SU-DHL-6 (cell line): ENCODE data around the gene OR10A6.

Source experiments
- H2AFZ ChIP-seq: fragments of 200-600 bp; sonication (generic); 2 replicates; pipeline ENCODE4 v1.6.1; 2014; ENCODE audit warnings: low read depth, mild to moderate bottlenecking, moderate library complexity, mixed read lengths, antibody characterized with exemption, low read length; ENCODE audit not compliant: severe bottlenecking
- H3F3A ChIP-seq: fragments of 200-600 bp; shearing (Covaris generic); 2 replicates; pipeline ENCODE4 v1.6.0; 2016; ENCODE audit warnings: antibody characterized with exemption, mild to moderate bottlenecking; ENCODE audit not compliant: insufficient read depth
- H3K27ac ChIP-seq: fragments of 200-600 bp; sonication (generic); 2 replicates; pipeline ENCODE4 v1.5.1; 2016; ENCODE audit warnings: low read depth, mild to moderate bottlenecking, low read length, moderate library complexity, mixed read lengths
- H3K27me3 ChIP-seq: fragments of 200-600 bp; sonication (generic), shearing (Covaris generic); 2 replicates; pipeline ENCODE4 v1.6.0; 2014; ENCODE audit warnings: mild to moderate bottlenecking, low read length
- H3K36me3 ChIP-seq: fragments of 200-600 bp; sonication (generic); 2 replicates; pipeline ENCODE4 v1.6.1; 2014; ENCODE audit warnings: mild to moderate bottlenecking, low read length, mixed read lengths
- H3K4me2 ChIP-seq: fragments of 300-600, 200-600 bp; shearing (Covaris generic), sonication (generic); 2 replicates; pipeline ENCODE4 v1.6.0; 2014; ENCODE audit warnings: low read length, low read depth, mild to moderate bottlenecking; ENCODE audit not compliant: poor library complexity, severe bottlenecking
- H3K4me3 ChIP-seq: fragments of 200-600 bp; sonication (generic); 2 replicates; pipeline ENCODE4 v1.5.1; 2014; ENCODE audit warnings: antibody characterized with exemption, low read length, mild to moderate bottlenecking, mixed read lengths; ENCODE audit not compliant: insufficient read depth, poor library complexity, severe bottlenecking
- H3K79me2 ChIP-seq: fragments of 200-600 bp; sonication (generic); 2 replicates; pipeline ENCODE4 v1.6.1; 2014; ENCODE audit warnings: mild to moderate bottlenecking, low read length, moderate library complexity; ENCODE audit not compliant: insufficient read depth
- H3K9ac ChIP-seq: fragments of 200-600 bp; sonication (generic); 2 replicates; pipeline ENCODE4 v1.7.0; 2014; ENCODE audit warnings: mild to moderate bottlenecking, low read length
- H3K9me2 ChIP-seq: fragments of 200-600 bp; sonication (generic); replicated peaks from 2 replicates; pipeline ENCODE4 v1.6.1; 2014; ENCODE audit warnings: low read length; ENCODE audit not compliant: insufficient read depth
- H3K9me3 ChIP-seq: fragments of 200-600 bp; sonication (generic); 2 replicates; pipeline ENCODE4 v1.6.1; 2014; ENCODE audit warnings: low read length, mixed read lengths; ENCODE audit not compliant: insufficient read depth
- H4K20me1 ChIP-seq: fragments of 200-600 bp; sonication (generic); 2 replicates; pipeline ENCODE4 v1.6.1; 2014; ENCODE audit warnings: low read depth, mild to moderate bottlenecking, antibody characterized with exemption, low read length, moderate library complexity, mixed read lengths
- EZH2phosphoT487 ChIP-seq: fragments of 200-600 bp; sonication (generic), shearing (Covaris generic); conservative IDR thresholded peaks from 2 replicates; pipeline ENCODE4 v1.6.1; 2018; ENCODE audit warnings: mild to moderate bottlenecking, antibody characterized with exemption, low read length, moderate library complexity, mixed read lengths
- TF ChIP-seq, protein P1 (sequence below): fragments of 200-600 bp; sonication (generic); IDR thresholded peaks from one replicate; pipeline ENCODE4 v1.5.1; 2017; ENCODE audit warnings: antibody characterized with exemption, mild to moderate bottlenecking, low read length, moderate library complexity; ENCODE audit not compliant: insufficient read depth, poor library complexity, severe bottlenecking

The OR10A6 gene

GRCh38 chr11:7906481-7906880, 24.6 kb downstream of the OR10A6 start:
- Histone ChIP-seq H3K9ac (no peak overlapping the region), H3K27ac (no peak overlapping the region), H3K9me2 (no peaks in the 10 kb centered on the region), H3K79me2 (no peaks in the 10 kb centered on the region), H3F3A (no peaks in the 10 kb centered on the region), H3K36me3 (no peaks in the 10 kb centered on the region), H2AFZ (no peak overlapping the region), H3K27me3 (no peaks in the 10 kb centered on the region), H3K4me3 (no peak overlapping the region), H4K20me1 (no peaks in the 10 kb centered on the region), H3K4me2 (no peak overlapping the region), H3K9me3 (no peaks in the 10 kb centered on the region)
- no peak for TF ChIP-seq EZH2phosphoT487
- TF ChIP-seq, protein P1, sequence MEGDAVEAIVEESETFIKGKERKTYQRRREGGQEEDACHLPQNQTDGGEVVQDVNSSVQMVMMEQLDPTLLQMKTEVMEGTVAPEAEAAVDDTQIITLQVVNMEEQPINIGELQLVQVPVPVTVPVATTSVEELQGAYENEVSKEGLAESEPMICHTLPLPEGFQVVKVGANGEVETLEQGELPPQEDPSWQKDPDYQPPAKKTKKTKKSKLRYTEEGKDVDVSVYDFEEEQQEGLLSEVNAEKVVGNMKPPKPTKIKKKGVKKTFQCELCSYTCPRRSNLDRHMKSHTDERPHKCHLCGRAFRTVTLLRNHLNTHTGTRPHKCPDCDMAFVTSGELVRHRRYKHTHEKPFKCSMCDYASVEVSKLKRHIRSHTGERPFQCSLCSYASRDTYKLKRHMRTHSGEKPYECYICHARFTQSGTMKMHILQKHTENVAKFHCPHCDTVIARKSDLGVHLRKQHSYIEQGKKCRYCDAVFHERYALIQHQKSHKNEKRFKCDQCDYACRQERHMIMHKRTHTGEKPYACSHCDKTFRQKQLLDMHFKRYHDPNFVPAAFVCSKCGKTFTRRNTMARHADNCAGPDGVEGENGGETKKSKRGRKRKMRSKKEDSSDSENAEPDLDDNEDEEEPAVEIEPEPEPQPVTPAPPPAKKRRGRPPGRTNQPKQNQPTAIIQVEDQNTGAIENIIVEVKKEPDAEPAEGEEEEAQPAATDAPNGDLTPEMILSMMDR = no peak

- Histone ChIP-seq H3K4me3 (no peak overlapping the region), H3K27me3 (no peaks in the 10 kb centered on the region), H3K9ac (no peak overlapping the region), H3K79me2 (no peaks in the 10 kb centered on the region), H4K20me1 (no peaks in the 10 kb centered on the region), H2AFZ (no peak overlapping the region), H3F3A (no peaks in the 10 kb centered on the region), H3K4me2 (no peak overlapping the region), H3K9me2 (no peaks in the 10 kb centered on the region), H3K36me3 (no peaks in the 10 kb centered on the region), H3K27ac (no peak overlapping the region), H3K9me3 (no peaks in the 10 kb centered on the region)
- no peak for TF ChIP-seq EZH2phosphoT487
- TF ChIP-seq, protein P1 = no peak
Observed at GRCh38 chr11:7905961-7906429, 25.1 kb downstream of the OR10A6 start.

GRCh38 chr11:7905549-7905948, 25.5 kb downstream of the OR10A6 start:
- H3K9ac ChIP-seq = no peak overlapping the region
- no peak overlapping the region for H3K4me3 ChIP-seq
- H4K20me1 ChIP-seq = no peaks in the 10 kb centered on the region
- no peaks in the 10 kb centered on the region for H3K9me3 ChIP-seq
- H3K4me2 ChIP-seq = no peak overlapping the region
- TF ChIP-seq EZH2phosphoT487 = no peak
- TF ChIP-seq, protein P1 = no peak
- H3K36me3 ChIP-seq = no peaks in the 10 kb centered on the region
- no peaks in the 10 kb centered on the region for H3K79me2 ChIP-seq
- no peaks in the 10 kb centered on the region for H3K27me3 ChIP-seq
- H3F3A ChIP-seq = no peaks in the 10 kb centered on the region
- no peak overlapping the region for H2AFZ ChIP-seq
- no peaks in the 10 kb centered on the region for H3K9me2 ChIP-seq
- H3K27ac ChIP-seq = no peak overlapping the region

- no peak overlapping the region for H3K4me3 ChIP-seq
- no peaks in the 10 kb centered on the region for H3F3A ChIP-seq
- no peaks in the 10 kb centered on the region for H3K9me3 ChIP-seq
- no peak overlapping the region for H3K4me2 ChIP-seq
- H2AFZ ChIP-seq = no peak overlapping the region
- no peak for TF ChIP-seq EZH2phosphoT487
- H3K36me3 ChIP-seq = no peaks in the 10 kb centered on the region
- H4K20me1 ChIP-seq = no peaks in the 10 kb centered on the region
- no peak overlapping the region for H3K27ac ChIP-seq
- H3K9me2 ChIP-seq = no peaks in the 10 kb centered on the region
- H3K79me2 ChIP-seq = no peaks in the 10 kb centered on the region
- no peaks in the 10 kb centered on the region for H3K27me3 ChIP-seq
- no peak overlapping the region for H3K9ac ChIP-seq
Observed at GRCh38 chr11:7904917-7905316, 26.2 kb downstream of the OR10A6 start.
